ENCODE data around the gene MBOAT2.
"Not testable (repeated sequence)": the region's sequence is repeated elsewhere in the genome, so short reads cannot be mapped to it uniquely, and the experiment has no call there.

The MBOAT2 gene

DNA sequence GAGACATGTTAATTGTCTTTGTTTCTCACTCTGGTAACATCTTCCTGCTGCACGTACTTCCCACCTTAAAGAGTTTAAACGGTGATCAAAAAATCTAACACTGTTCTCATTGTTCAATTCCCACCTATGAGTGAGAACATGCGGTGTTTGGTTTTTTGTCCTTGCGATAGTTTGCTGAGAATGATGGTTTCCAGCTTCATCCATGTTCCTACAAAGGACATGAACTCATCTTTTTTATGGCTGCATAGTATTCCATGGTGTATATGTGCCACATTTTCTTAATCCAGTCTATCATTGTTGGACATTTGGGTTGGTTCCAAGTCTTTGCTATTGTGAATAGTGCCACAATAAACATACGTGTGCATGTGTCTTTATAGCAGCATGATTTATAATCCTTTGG lies 73.3 kb downstream of the MBOAT2 start:
- H3K4me1 ChIP-seq (ENCODE audit: insufficient read depth, low read length); H3K9ac ChIP-seq (ENCODE audit: low read depth, low read length); H3K36me3 ChIP-seq (ENCODE audit: insufficient read depth, low read length); H3K9me3 ChIP-seq (ENCODE audit: control insufficient read depth, insufficient read depth, low read length): not testable (repeated sequence)

GRCh38 chr2:8929128-8929527 lies 74.4 kb downstream of the MBOAT2 start:
- no peaks in the 10 kb centered on the region for H3K4me1 ChIP-seq (ENCODE audit: insufficient read depth, low read length)
- no peak overlapping the region for H3K9ac ChIP-seq (ENCODE audit: low read depth, low read length)
- no peaks in the 10 kb centered on the region for H3K36me3 ChIP-seq (ENCODE audit: insufficient read depth, low read length)

DNA sequence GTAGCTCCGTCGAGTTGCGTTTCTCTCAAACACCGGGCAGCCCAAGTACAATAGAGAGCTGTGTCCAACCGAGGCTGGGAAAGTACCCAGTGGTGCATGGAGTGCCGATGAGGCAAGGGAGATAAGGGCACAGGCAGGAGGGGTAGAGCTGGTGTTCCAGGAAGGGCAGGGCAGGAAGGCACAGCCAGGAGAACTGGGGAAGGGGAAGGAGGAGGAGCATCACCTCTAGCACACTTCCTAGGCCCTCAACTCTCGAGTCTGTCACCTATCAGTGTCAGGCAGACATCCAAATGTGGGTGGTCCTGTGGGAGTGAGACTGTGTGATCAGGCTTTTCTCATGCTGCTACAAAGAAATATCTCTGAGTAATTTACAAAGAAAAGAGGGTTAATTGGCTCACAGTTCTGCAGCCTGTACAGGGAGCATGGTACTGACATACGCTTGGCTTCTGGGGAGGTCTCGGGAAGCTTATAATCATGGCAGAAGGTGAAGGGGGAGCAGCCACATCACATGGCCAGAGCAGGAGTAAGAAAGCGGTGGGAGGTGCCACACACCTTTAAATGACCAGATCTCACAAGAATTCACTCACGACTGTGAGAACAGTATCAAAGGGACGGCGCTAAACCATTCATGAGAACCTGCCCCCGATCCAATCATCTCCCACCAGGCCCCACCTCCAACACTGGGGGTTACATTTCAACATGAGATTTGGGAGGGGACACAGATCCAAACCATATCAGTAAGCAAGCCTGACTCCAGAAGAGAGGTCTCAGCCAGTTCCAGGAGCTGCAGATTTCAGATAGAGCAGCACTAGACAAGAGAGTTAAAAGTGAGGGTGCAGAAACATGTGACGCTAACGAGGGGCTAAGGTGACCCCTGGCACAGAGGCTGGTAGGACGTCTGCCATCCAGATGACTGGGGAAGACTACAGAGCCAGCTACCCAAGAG lies 75.7 kb downstream of the MBOAT2 start:
- no peaks in the 10 kb centered on the region for H3K36me3 ChIP-seq (ENCODE audit: insufficient read depth, low read length)
- no peak overlapping the region for H3K9ac ChIP-seq (ENCODE audit: low read depth, low read length)
- no peaks in the 10 kb centered on the region for H3K9me3 ChIP-seq (ENCODE audit: control insufficient read depth, insufficient read depth, low read length)
- H3K4me1 ChIP-seq (ENCODE audit: insufficient read depth, low read length), result no peaks in the 10 kb centered on the region; the same call in 1 of the 2 replicates

More at GRCh38 chr2:8929128-8929527, 74.4 kb downstream of the MBOAT2 start:
- H3K9me3 ChIP-seq (ENCODE audit: control insufficient read depth, insufficient read depth, low read length), result no peaks in the 10 kb centered on the region

GRCh38 chr2:8926356-8926755 lies 77.1 kb downstream of the MBOAT2 start:
- Histone ChIP-seq H3K9me3 (ENCODE audit: control insufficient read depth, insufficient read depth, low read length) (no peaks in the 10 kb centered on the region), H3K4me1 (ENCODE audit: insufficient read depth, low read length) (no peaks in the 10 kb centered on the region; the same call in 1 of the 2 replicates), H3K9ac (ENCODE audit: low read depth, low read length) (no peak overlapping the region), H3K36me3 (ENCODE audit: insufficient read depth, low read length) (no peaks in the 10 kb centered on the region)

DNA sequence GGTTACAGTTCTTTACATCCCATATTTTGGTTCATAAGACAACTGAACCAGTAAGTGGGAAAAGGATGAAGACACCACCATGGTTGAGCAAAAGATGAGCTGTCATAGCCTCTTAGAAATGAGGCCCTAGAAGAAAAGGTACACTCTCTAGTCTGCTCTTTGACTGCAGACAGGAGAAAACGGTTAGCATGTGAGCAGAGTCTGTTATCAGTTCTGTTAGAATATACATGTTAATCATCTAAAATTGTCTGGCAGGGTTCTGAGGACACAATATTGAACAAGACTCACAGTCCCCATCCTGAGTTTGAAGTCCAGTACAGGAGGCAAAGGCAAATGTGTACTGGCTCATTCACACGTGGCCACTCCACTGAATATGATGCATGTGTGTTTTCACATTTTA lies 78.1 kb downstream of the MBOAT2 start:
- no peaks in the 10 kb centered on the region for H3K9me3 ChIP-seq (ENCODE audit: control insufficient read depth, insufficient read depth, low read length)
- H3K4me1 ChIP-seq (ENCODE audit: insufficient read depth, low read length), result no peaks in the 10 kb centered on the region; the same call in 1 of the 2 replicates
- H3K9ac ChIP-seq (ENCODE audit: low read depth, low read length), result no peak overlapping the region
- H3K36me3 ChIP-seq (ENCODE audit: insufficient read depth, low read length), result no peaks in the 10 kb centered on the region

DNA sequence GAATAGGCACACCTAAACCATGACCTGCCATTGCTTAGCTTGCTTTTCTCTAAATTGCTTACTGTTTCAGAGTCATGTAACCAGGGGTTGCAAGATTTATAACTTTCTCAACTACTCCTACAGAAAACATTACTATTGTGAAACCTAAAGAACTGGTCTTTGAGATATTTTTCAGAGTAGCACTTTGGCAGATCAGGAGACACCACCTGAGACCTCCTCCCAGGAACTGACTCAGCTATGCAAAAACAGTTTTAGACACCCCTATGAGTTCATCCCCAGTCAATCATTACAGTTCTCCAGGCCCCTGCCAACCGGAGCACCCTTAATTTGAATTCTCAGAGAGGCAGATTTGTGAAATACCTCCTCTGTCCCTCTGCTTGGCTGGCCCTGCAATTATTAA lies 80.3 kb downstream of the MBOAT2 start:
- Histone ChIP-seq H3K9ac (ENCODE audit: low read depth, low read length) (no peak overlapping the region), H3K36me3 (ENCODE audit: insufficient read depth, low read length) (no peaks in the 10 kb centered on the region), H3K4me1 (ENCODE audit: insufficient read depth, low read length) (no peaks in the 10 kb centered on the region; the same call in 1 of the 2 replicates), H3K9me3 (ENCODE audit: control insufficient read depth, insufficient read depth, low read length) (no peaks in the 10 kb centered on the region)

DNA sequence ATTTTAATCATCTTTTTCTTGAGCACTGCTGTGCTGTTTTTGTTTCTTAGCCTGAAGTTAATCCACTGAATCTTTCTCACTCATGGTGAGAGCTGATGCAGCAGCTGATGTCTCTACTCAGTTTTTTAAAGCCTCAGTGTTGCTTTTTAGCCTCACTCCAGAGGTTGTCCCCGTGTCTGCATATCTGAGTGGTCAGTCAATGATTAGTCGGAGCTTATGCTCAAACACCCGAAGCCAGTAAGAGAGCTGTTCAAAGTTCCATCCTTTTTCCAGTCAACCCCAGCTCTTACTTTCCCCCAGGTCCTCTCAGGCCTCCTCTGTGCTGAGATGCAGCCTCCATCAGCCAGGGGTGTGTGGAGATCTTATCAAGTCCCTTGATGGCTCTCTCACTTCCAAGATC lies 81.1 kb downstream of the MBOAT2 start:
- no peak overlapping the region for H3K9ac ChIP-seq (ENCODE audit: low read depth, low read length)
- no peaks in the 10 kb centered on the region for H3K9me3 ChIP-seq (ENCODE audit: control insufficient read depth, insufficient read depth, low read length)
- no peaks in the 10 kb centered on the region for H3K36me3 ChIP-seq (ENCODE audit: insufficient read depth, low read length)
- no peaks in the 10 kb centered on the region; the same call in 1 of the 2 replicates for H3K4me1 ChIP-seq (ENCODE audit: insufficient read depth, low read length)

- H3K36me3 ChIP-seq (ENCODE audit: insufficient read depth, low read length), result no peaks in the 10 kb centered on the region
- no peaks in the 10 kb centered on the region for H3K9me3 ChIP-seq (ENCODE audit: control insufficient read depth, insufficient read depth, low read length)
- no peak overlapping the region for H3K9ac ChIP-seq (ENCODE audit: low read depth, low read length)
- H3K4me1 ChIP-seq (ENCODE audit: insufficient read depth, low read length), result no peaks in the 10 kb centered on the region; the same call in 1 of the 2 replicates
Measured at GRCh38 chr2:8918412-8918811, 85.1 kb downstream of the MBOAT2 start.

- H3K9ac ChIP-seq (ENCODE audit: low read depth, low read length), result no peak overlapping the region
- no peaks in the 10 kb centered on the region for H3K4me1 ChIP-seq (ENCODE audit: insufficient read depth, low read length)
- H3K36me3 ChIP-seq (ENCODE audit: insufficient read depth, low read length), result peaks cover 2% of the 10 kb centered on the region; the same call in 1 of the 2 replicates
- no peaks in the 10 kb centered on the region for H3K9me3 ChIP-seq (ENCODE audit: control insufficient read depth, insufficient read depth, low read length)
Measured at GRCh38 chr2:8915941-8916340, 87.5 kb downstream of the MBOAT2 start.

- H3K9me3 ChIP-seq (ENCODE audit: control insufficient read depth, insufficient read depth, low read length); H3K9ac ChIP-seq (ENCODE audit: low read depth, low read length); H3K4me1 ChIP-seq (ENCODE audit: insufficient read depth, low read length); H3K36me3 ChIP-seq (ENCODE audit: insufficient read depth, low read length): not testable (repeated sequence)
Measured at GRCh38 chr2:8913767-8914166, 89.7 kb downstream of the MBOAT2 start.

DNA sequence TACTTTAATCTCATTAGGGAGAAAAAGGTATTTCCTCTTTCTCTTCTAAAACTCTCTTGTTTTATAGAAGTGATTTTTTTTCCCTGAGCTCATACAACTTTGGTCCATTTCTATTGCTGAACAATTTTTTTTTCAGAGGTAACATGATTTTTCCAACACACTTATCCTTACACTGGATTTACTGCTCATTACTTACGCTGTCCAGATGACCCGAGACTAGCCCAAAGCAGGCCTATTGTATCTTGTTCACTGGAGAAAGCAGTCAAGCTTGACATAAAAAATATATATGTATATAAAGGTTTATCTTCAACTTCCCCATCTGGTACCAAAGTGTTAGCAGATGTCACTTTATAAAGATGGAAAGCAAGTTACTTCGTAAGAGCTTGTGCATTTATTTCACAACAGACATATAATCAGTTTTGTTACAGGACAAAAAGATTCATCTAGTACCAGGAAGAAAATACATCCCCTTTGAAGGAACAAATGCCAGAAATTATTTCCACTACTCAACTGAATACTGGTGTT lies 95.7 kb downstream of the MBOAT2 start:
- Histone ChIP-seq H3K36me3 (ENCODE audit: insufficient read depth, low read length) (peaks cover 3% of the 10 kb centered on the region; the same call in 1 of the 2 replicates), H3K9me3 (ENCODE audit: control insufficient read depth, insufficient read depth, low read length) (no peaks in the 10 kb centered on the region; the same call in 1 of the 2 replicates), H3K9ac (ENCODE audit: low read depth, low read length) (no peak overlapping the region), H3K4me1 (ENCODE audit: insufficient read depth, low read length) (no peaks in the 10 kb centered on the region)

DNA sequence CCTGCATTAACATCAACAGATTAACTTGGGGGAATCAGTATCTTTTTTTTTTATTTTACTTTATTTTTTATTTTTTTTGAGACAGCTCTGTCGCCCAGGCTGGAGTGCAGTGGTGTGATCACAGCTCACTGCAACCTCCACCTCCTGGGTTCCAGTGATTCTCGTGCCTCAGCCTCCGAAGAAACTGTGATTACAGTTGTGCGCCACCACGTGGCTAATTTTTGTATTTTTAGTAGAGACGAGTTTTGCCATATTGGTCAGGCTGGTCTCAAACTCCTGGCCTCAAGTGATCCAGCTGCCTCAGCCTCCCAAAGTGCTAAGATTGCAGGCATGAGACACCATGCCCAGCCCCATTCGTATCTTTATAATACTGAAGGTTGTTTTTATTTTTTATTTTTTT lies 99.6 kb downstream of the MBOAT2 start:
- H3K36me3 ChIP-seq (ENCODE audit: insufficient read depth, low read length); H3K9me3 ChIP-seq (ENCODE audit: control insufficient read depth, insufficient read depth, low read length); H3K4me1 ChIP-seq (ENCODE audit: insufficient read depth, low read length); H3K9ac ChIP-seq (ENCODE audit: low read depth, low read length): not testable (repeated sequence)

DNA sequence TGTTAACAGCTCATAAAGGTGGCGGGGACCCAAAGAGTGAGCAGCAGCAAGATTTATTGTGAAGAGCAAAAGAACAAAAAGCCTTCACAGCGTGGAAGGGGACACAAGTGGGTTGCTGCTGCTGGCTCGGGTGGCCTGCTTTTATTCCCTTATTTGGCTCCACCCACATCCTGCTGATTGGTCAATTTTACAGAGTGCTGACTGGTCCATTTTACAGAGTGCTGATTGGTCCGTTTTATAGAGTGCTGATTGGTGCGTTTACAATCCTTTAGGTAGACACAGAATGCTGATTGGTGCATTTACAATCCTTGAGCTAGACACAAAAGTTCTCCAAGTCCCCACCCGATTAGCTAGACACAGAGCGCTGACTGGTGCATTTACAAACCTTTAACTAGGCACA lies 100.7 kb downstream of the MBOAT2 start:
- H3K9me3 ChIP-seq (ENCODE audit: control insufficient read depth, insufficient read depth, low read length); H3K36me3 ChIP-seq (ENCODE audit: insufficient read depth, low read length); H3K9ac ChIP-seq (ENCODE audit: low read depth, low read length); H3K4me1 ChIP-seq (ENCODE audit: insufficient read depth, low read length): not testable (repeated sequence)

DNA sequence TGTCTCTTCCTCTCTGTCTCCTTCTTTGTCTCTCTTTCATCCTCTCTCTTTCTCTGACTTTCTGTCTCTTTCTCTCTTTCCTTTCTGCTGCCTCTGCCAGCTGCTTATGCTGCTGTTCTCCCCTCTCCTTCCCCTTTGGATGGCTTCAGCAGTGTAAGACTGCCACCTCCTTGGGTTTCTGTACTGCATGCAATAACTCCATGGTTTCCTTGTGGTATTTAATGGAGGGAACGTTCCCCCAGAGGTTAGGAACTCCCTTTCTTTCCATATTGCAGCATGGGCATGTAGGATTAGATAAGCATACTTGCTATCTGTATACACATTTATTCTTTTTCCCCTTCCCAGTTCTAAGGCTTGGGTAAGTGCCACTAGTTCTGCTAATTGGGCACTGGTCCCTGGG lies 106.3 kb downstream of the MBOAT2 start:
- not testable (repeated sequence) for H3K9ac ChIP-seq (ENCODE audit: low read depth, low read length); H3K9me3 ChIP-seq (ENCODE audit: control insufficient read depth, insufficient read depth, low read length); H3K36me3 ChIP-seq (ENCODE audit: insufficient read depth, low read length)
- peaks cover 12% of the 10 kb centered on the region for H3K4me1 ChIP-seq (ENCODE audit: insufficient read depth, low read length)

DNA sequence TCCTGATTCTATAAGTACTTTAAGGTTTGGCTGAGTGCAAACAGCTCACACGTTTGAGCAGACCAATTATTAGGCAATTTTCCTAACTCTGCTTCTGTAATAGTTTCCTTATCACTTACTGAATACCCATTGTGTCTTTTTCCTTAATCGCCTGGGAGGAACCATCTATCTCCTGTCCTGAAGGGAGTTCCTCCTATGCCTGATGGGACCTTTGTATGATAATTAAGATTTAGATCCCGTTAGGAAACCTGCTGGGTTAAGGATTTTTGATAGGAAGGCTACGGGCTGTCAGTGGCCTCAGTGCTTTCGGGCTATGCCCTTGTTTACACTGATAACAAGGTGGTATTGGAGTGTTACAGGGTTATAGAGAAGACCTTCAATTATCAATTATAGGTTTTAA lies 106.8 kb downstream of the MBOAT2 start:
- H3K9me3 ChIP-seq (ENCODE audit: control insufficient read depth, insufficient read depth, low read length); H3K9ac ChIP-seq (ENCODE audit: low read depth, low read length); H3K36me3 ChIP-seq (ENCODE audit: insufficient read depth, low read length): not testable (repeated sequence)
- peaks cover 12% of the 10 kb centered on the region for H3K4me1 ChIP-seq (ENCODE audit: insufficient read depth, low read length)
